Midbrain (tissue), 1 donor: Measurements from ENCODE around the gene RANBP10.

Source experiments
- DNase-seq: peaks from one replicate; lab custom pipeline; 2025; lab: John Stamatoyannopoulos, UW

RANBP10 gene

GRCh38 chr16:67825906-67826305 lies 19.5 kb upstream of the RANBP10 start:
- no peak for DNase-seq

GRCh38 chr16:67825119-67825518 lies 18.8 kb upstream of the RANBP10 start:
- no peak for DNase-seq

- no peak for DNase-seq
These were observed 16.2 kb upstream of the RANBP10 start for GRCh38 chr16:67822511-67822910.

- DNase-seq = no peak
These were observed 14.4 kb upstream of the RANBP10 start for GRCh38 chr16:67820608-67821259.

GRCh38 chr16:67814567-67814966 lies 8.2 kb upstream of the RANBP10 start:
- DNase-seq = no peak

- DNase-seq = no peak
These were observed 5.5 kb upstream of the RANBP10 start for GRCh38 chr16:67811899-67812298.

- DNase-seq = no peak
These were observed 855 bp upstream of the RANBP10 start for GRCh38 chr16:67807148-67807682.

- no peak for DNase-seq
These were observed 487 bp downstream of the RANBP10 start for GRCh38 chr16:67805718-67806427.

- no peak for DNase-seq
These were observed 1.4 kb downstream of the RANBP10 start for GRCh38 chr16:67804853-67805542.

GRCh38 chr16:67803894-67804293 lies 2.5 kb downstream of the RANBP10 start:
- DNase-seq = no peak

GRCh38 chr16:67801883-67802282 lies 4.5 kb downstream of the RANBP10 start:
- no peak for DNase-seq

- no peak for DNase-seq
These were observed 5.1 kb downstream of the RANBP10 start for GRCh38 chr16:67801241-67801640.

- DNase-seq = no peak
These were observed 5.9 kb downstream of the RANBP10 start for GRCh38 chr16:67800338-67800926.

GRCh38 chr16:67796099-67796718 lies 10.2 kb downstream of the RANBP10 start:
- no peak for DNase-seq

GRCh38 chr16:67790071-67790470 lies 16.3 kb downstream of the RANBP10 start:
- DNase-seq = no peak

- no peak for DNase-seq
These were observed 19.9 kb downstream of the RANBP10 start for GRCh38 chr16:67786491-67786890.

GRCh38 chr16:67783353-67783725 lies 23.0 kb downstream of the RANBP10 start:
- no peak for DNase-seq

GRCh38 chr16:67782567-67783352 lies 23.6 kb downstream of the RANBP10 start:
- DNase-seq = no peak

- DNase-seq = no peak
These were observed 24.8 kb downstream of the RANBP10 start for GRCh38 chr16:67781565-67781921.

- DNase-seq = no peak
These were observed 25.4 kb downstream of the RANBP10 start for GRCh38 chr16:67780847-67781564.
